HG03060 (cell line): ENCODE data around the gene SH2D7.
A peak's percentile ranks its signal among the peaks of the same experiment; 100 is the strongest.

Experiments used
- ATAC-seq: cut with Tn5 transposase; IDR thresholded peaks from one replicate; pipeline ENCODE4 v1.9.1; 2021; ENCODE audit warnings: low read depth, moderate number of reproducible peaks; ENCODE audit not compliant: unreplicated experiment

SH2D7 gene

GRCh38 chr15:78092261-78093041, at the start of gene SH2D7:
TSS of gene SH2D7 (plus strand) at chr15:78092561. CDS start at chr15:78092585, 24 bp downstream.
- no peak for ATAC-seq

- no peak for ATAC-seq
Measured at GRCh38 chr15:78044407-78045155, 47.8 kb upstream of the SH2D7 start.

- no peak for ATAC-seq
Measured at GRCh38 chr15:78045189-78045588, 47.2 kb upstream of the SH2D7 start.

- no peak for ATAC-seq
Measured at GRCh38 chr15:78046796-78047341, 45.5 kb upstream of the SH2D7 start.

GRCh38 chr15:78047761-78048627, 44.4 kb upstream of the SH2D7 start:
- no peak for ATAC-seq

DNA sequence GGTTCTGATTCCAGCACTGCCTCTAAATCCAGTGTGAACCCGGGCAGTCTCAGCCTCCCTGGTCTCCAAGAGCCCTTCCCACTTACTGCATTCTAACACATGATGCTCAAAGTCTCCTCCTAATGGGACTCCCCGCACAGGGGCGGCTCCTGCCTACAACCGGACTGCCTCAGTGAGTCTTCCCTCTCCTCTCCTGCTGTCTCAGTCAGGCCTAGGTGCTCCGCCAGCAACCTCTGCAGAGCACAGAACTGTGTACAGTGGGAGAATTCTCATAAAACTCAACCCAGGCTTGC, 43.8 kb upstream of the SH2D7 start:
- ATAC-seq: no peak

GRCh38 chr15:78049691-78050440, 42.5 kb upstream of the SH2D7 start:
- peak; percentile 42 for ATAC-seq

DNA sequence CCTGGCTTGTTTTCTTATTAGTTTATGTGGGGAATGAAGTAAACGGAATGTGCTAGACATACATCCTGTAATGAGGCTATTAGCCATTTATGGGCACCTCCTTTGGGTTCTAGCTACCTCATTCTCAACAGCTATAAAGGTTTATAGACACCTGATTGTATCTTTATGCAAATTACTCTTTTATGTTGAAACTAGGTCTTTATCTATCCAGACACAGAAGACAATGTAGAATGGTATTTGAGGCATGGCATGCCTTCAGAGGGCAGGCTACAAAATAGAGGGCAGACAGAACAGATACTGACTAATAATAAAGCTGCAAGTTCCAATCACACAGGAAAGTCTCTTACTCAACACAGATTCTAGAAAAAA, 41.9 kb upstream of the SH2D7 start:
- ATAC-seq: peak; percentile 6

DNA sequence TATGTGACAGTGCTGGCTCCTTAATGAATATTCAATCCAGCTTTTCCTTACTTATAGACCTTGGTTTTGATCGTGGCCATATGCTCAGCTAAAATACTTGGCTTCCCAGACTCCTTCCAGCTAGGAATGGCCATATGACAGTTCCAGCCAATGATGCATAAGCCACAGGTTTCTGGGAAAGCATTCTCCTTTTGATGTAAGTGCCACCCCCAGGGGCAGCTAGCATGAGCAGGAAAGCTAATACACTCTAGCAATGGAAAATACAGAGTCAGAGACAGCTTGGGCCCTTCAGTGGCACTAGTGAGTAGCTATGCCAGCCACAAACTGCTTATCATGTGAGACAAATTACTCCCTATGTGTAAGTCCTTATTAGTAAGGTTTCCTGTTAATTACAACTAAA, 41.5 kb upstream of the SH2D7 start:
- ATAC-seq: no peak

GRCh38 chr15:78051596-78051995, 40.8 kb upstream of the SH2D7 start:
- no peak for ATAC-seq

DNA sequence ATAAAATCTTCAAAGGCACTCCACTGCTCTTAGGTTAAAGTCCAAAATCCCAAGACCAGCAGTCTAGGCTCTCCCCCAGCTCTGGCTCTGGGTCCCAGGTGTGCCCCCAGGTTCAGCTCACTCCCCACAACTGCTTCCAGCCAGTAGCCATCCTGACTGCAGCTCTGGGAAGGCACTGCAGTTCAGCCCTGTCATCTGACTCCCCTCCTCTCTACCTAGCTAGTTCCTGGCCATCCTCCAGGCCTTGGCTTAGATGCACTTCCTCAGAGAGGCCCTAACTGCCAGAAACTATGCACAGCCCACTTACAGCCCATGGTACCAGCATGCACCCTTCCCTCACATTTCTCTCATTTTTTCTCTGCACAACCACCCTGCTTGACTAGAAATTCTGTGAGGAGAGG, 40.4 kb upstream of the SH2D7 start:
- no peak for ATAC-seq

DNA sequence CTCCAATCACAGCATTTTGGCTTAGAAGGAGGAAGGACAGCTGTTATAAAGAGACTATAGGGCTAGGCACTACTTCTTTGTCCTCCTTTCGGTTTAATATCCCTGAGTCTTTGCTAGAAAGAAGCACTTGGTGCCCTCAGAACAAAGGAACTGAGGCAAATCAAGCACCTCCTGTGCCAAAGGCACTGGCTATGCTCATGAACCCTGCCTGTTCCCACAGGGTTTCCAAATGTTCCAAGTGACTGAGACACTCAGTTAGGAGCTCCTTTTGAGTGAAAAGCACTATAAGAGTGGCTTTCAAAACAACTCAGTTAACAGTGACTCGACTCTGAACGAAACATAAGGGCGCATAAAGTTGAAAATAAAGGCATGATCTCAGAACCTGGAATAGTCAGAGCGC, 39.8 kb upstream of the SH2D7 start:
- ATAC-seq: no peak

DNA sequence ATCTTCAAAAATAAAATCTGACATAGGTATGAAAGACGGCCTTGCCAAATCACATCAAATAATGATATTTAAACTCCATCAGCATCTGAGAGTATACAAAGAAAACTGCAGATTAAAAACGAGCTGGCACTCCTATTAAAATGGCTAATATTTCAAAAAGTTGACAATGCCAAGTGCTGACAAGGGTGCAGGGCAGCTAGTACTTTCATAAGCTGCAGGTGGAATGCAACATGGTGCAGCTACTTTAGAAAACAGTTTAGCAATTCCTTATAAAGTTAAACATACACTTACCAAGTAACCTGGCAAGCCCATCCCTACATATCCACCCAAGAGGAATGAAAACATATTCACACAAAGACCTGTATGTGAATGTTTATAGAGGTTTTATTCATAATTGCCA, 37.8 kb upstream of the SH2D7 start:
- no peak for ATAC-seq

DNA sequence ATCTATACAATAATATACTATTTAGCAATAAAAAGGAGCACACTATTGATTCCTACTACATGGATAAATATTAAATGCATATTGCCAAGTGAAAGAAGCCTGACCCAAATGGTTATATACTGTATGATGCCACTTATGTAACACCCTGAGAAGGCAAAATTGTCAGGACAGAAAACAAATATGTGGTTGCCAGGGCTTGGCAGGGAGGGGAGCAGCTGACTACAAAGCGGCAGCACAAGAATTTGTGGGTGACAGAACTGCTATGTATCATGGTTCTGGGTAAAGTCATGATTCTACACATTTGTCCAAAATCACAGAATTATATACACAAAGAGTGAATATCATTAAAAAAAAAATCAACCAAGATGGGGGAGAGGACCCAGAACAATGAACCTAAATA, 37.4 kb upstream of the SH2D7 start:
- no peak for ATAC-seq

DNA sequence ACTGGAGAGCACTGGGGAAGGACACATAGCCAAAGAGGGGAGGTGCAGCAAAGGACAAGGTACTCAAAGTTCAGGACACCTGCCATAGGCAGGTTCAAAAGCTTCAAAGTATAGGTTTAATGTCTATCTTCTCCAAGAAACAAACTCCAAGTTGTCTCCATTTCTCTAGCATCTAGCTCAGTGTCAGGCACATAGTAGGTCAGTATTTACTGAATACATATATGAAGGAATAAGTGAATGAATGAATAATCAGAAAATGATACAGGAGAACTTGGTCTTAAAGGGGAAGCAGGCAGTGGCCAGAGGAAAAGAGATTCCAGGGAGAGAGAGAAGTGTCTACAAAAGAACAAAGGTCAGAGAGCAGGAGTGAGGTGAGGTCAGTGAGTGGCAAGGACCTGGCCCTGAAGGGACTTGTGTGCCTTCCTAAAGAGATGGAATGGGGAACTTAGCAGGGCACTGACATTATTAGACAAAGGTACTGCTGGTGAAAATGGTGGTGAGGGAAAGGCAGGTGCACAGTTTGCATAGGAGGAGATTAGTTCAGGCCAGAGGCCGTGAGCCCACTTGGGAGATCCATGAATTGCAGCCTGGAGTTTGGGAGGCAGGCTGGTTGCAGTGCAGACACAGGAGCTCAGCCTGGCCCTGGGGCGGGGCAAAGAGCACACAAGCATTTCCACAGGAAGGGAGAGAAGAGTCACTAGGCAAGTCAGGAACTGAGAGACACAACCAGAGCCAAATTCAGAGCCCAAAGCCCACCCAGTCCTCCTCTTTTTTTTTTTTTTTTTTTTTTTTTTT, 36.2 kb upstream of the SH2D7 start:
- ATAC-seq: no peak

DNA sequence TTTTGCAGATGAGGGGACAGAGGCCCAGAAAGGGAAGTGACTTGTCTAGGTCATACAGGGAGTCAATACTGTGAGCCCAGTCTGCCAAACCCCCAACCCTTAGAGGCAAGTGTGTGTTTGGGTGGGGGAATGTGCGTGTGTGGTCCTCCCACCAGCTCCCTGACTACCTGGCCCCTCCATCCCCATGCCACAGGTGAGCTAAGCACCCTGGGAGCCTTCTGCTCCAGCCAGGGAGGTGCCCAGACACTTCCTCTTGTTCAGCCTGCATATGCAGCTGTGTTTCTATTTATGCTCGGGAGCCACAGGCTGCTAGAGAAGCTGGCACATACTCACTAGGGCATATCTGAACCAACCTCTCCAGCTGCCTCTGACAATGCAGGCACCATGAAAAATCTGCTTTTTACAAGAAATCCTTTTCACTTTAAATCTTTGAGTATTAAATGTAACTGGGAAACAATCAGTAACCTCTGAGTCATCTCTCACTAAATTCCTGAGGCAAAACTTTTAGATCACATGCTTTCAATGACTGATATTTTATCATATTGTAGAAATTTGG, 35.6 kb upstream of the SH2D7 start:
- ATAC-seq: no peak

DNA sequence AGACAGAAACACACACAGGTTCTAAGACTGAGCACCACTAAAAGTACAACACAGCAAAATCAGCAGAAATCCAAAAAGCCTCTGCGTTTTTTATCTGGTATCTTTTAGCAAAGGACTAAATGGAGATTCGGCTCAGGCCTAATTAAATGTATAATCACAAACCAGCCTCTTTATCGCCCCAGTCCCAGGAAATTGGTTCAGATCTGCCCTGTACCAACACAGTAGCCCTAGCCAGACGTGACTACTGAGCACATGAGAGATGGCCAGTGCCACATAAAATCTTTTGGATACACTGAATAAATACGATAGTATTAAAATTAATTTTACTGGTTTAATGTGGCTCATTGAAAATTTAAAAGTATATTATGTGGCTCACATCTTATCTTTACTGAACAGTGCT, 34.6 kb upstream of the SH2D7 start:
- ATAC-seq: no peak

GRCh38 chr15:78058401-78058935, 33.9 kb upstream of the SH2D7 start:
- ATAC-seq: no peak
